Choroid plexus epithelial cell (primary cell): ENCODE data around the gene ZFAND2A.

Source experiments
- DNase-seq: peaks from one replicate; pipeline ENCODE4 v3.0.0-alpha.2; 2010; ENCODE audit warnings: low read depth
- H3K4me3 ChIP-seq: 2 replicates; pipeline ENCODE4 v1.5.1; 2011; ENCODE audit warnings: low read depth, mild to moderate bottlenecking, control low read depth, low read length, moderate library complexity
- CTCF ChIP-seq: conservative IDR thresholded peaks from 2 replicates; pipeline ENCODE4 v1.5.1; 2011; ENCODE audit warnings: low read depth, mild to moderate bottlenecking, control low read depth, inconsistent platforms, low read length, moderate library complexity

The ZFAND2A gene

GRCh38 chr7:1112625-1113547 is 47.1 kb downstream of the ZFAND2A start:
- DNase-seq: no peak
- no peak for TF ChIP-seq CTCF

GRCh38 chr7:1112109-1112508 is 47.9 kb downstream of the ZFAND2A start:
- H3K4me3 ChIP-seq: no peak overlapping the region
- no peak for DNase-seq
- no peak for TF ChIP-seq CTCF

More at GRCh38 chr7:1112625-1113547, 47.1 kb downstream of the ZFAND2A start:
- H3K4me3 ChIP-seq: no peak overlapping the region

- H3K4me3 ChIP-seq: no peak overlapping the region
- no peak for TF ChIP-seq CTCF
- DNase-seq: no peak
Measured at GRCh38 chr7:1111156-1111555, 48.8 kb downstream of the ZFAND2A start.

- no peak overlapping the region for H3K4me3 ChIP-seq
- TF ChIP-seq CTCF: no peak
- DNase-seq: no peak
Measured at GRCh38 chr7:1110358-1110757, 49.6 kb downstream of the ZFAND2A start.

GRCh38 chr7:1109581-1110310 is 50.2 kb downstream of the ZFAND2A start:
- no peak for TF ChIP-seq CTCF
- no peak overlapping the region for H3K4me3 ChIP-seq
- DNase-seq: no peak

GRCh38 chr7:1108264-1108920 is 51.6 kb downstream of the ZFAND2A start:
- no peak for TF ChIP-seq CTCF
- DNase-seq: no peak

More at GRCh38 chr7:1108264-1108920, 51.6 kb downstream of the ZFAND2A start:
- H3K4me3 ChIP-seq: no peak overlapping the region
